ENCODE data around the gene SLC44A1.

GRCh38 chr9:105455836-105456475 is 211.5 kb downstream of the SLC44A1 start:
- TF ChIP-seq CTCF (IDR thresholded peaks at IDR 0.05) (no peak), POLR2A (IDR thresholded peaks at IDR 0.05) (no peak)

All from adrenal gland (tissue), 5 donors.